ENCODE data around the gene MPL.

Gene MPL

GRCh38 chr1:43372172-43372571, 34.6 kb downstream of the MPL start:
- H3K4me3 ChIP-seq (ENCODE audit: low read depth, low read length) = no peak overlapping the region
- no peak for DNase-seq (ENCODE audit: low read depth)
- no peak for TF ChIP-seq CTCF (IDR thresholded peaks at IDR 0.05; ENCODE audit: insufficient read depth, low read depth, low read length, missing control alignments)

- TF ChIP-seq CTCF (IDR thresholded peaks at IDR 0.05; ENCODE audit: insufficient read depth, low read depth, low read length, missing control alignments) = no peak
- DNase-seq (ENCODE audit: low read depth) = no peak
- H3K4me3 ChIP-seq (ENCODE audit: low read depth, low read length) = no peak overlapping the region
Measured at GRCh38 chr1:43373066-43373940, 35.7 kb downstream of the MPL start.

GRCh38 chr1:43376723-43377235, 39.2 kb downstream of the MPL start:
- no peak for DNase-seq (ENCODE audit: low read depth)
- H3K4me3 ChIP-seq (ENCODE audit: low read depth, low read length) = no peak overlapping the region
- TF ChIP-seq CTCF (IDR thresholded peaks at IDR 0.05; ENCODE audit: insufficient read depth, low read depth, low read length, missing control alignments) = no peak

GRCh38 chr1:43377831-43378230, 40.2 kb downstream of the MPL start:
- TF ChIP-seq CTCF (IDR thresholded peaks at IDR 0.05; ENCODE audit: insufficient read depth, low read depth, low read length, missing control alignments) = no peak
- no peak overlapping the region for H3K4me3 ChIP-seq (ENCODE audit: low read depth, low read length)
- no peak for DNase-seq (ENCODE audit: low read depth)

GRCh38 chr1:43379476-43379875, 41.9 kb downstream of the MPL start:
- no peak overlapping the region for H3K4me3 ChIP-seq (ENCODE audit: low read depth, low read length)
- TF ChIP-seq CTCF (IDR thresholded peaks at IDR 0.05; ENCODE audit: insufficient read depth, low read depth, low read length, missing control alignments) = no peak
- DNase-seq (ENCODE audit: low read depth) = no peak

- TF ChIP-seq CTCF (IDR thresholded peaks at IDR 0.05; ENCODE audit: insufficient read depth, low read depth, low read length, missing control alignments) = no peak
- H3K4me3 ChIP-seq (ENCODE audit: low read depth, low read length) = no peak overlapping the region
- no peak for DNase-seq (ENCODE audit: low read depth)
Measured at GRCh38 chr1:43381612-43382011, 44.0 kb downstream of the MPL start.
